Panc1 (cell line): ENCODE measurements around the gene CMTM7. TPM values are rescaled to one million over a fixed set of nuclear protein-coding genes. Genes with fewer than 3 reads are reported as not detected.

Experiments used
- ATAC-seq: fragments of 200-7000 bp; cut with Tn5 transposase; 2 replicates; pipeline ENCODE4 v1.9.1; 2020; ENCODE audit warnings: mild to moderate bottlenecking, moderate library complexity
- BruUV-seq: library from RNA; stranded (reverse); fragments of 400-500 nt; replicated peaks from 2 replicates; lab custom pipeline; 2021; lab: Mats Ljungman, UMichigan
- CTCF ChIA-PET: fragments of 300-600 bp; sonication (Branson Sonifier 250); formaldehyde crosslinking; loops from one replicate; lab custom pipeline; 2022; ENCODE audit warnings: antibody characterized with exemption; lab: Charles Lee
- POLR2A ChIA-PET: fragments of 300-600 bp; sonication (Branson Sonifier 250); formaldehyde crosslinking; loops from one replicate; lab custom pipeline; 2022; ENCODE audit warnings: antibody characterized with exemption; lab: Charles Lee
- DNase-seq: peaks from one replicate; pipeline ENCODE4 v3.0.0-alpha.2; 2010; ENCODE audit warnings: low read depth, low spot score
- H3K27ac ChIP-seq: 2 replicates; pipeline ENCODE4 v1.5.1; 2011; ENCODE audit warnings: mild to moderate bottlenecking, low read length, inconsistent platforms
- H3K27me3 ChIP-seq: fragments of 200-500 bp; sonication (Bioruptor generic); 2 replicates; pipeline ENCODE4 v1.6.0; 2014; ENCODE audit warnings: low read length, inconsistent platforms; ENCODE audit not compliant: control insufficient read depth, insufficient read depth
- H3K36me3 ChIP-seq: fragments of 200-500 bp; sonication (Bioruptor generic); 2 replicates; pipeline ENCODE4 v1.5.1; 2014; ENCODE audit warnings: inconsistent platforms, mild to moderate bottlenecking, low read length, moderate library complexity; ENCODE audit not compliant: control insufficient read depth, insufficient read depth
- H3K4me1 ChIP-seq: 2 replicates; pipeline ENCODE4 v1.5.1; 2011; ENCODE audit warnings: inconsistent platforms, mild to moderate bottlenecking, low read length, moderate library complexity; ENCODE audit not compliant: control insufficient read depth, insufficient read depth
- H3K4me3 ChIP-seq, 2 experiments: 2 replicates each; pipeline ENCODE4 v1.5.1; 2011 to 2012; ENCODE audit warnings: low read depth in 2 of 2, low read length in 2 of 2, mild to moderate bottlenecking in 2 of 2, inconsistent platforms in 1 of 2, moderate library complexity in 1 of 2
- H3K9me3 ChIP-seq: fragments of 200-500 bp; sonication (Bioruptor generic); 2 replicates; pipeline ENCODE4 v1.5.1; 2014; ENCODE audit warnings: low read depth, mild to moderate bottlenecking, inconsistent platforms, low read length, moderate library complexity; ENCODE audit not compliant: control insufficient read depth, insufficient read depth
- CTCF ChIP-seq: fragments of 450-650 bp; IDR thresholded peaks from 2 replicates; pipeline ENCODE4 v1.5.1; 2017; ENCODE audit warnings: mild to moderate bottlenecking
- POLR2AphosphoS5 ChIP-seq: IDR thresholded peaks from 2 replicates; pipeline ENCODE4 v1.6.1; 2012; ENCODE audit warnings: mild to moderate bottlenecking, low read depth, low read length, moderate library complexity
- REST ChIP-seq, 2 experiments: IDR thresholded peaks; 2 replicates each; pipeline ENCODE4 v1.6.1; 2011 to 2012; ENCODE audit warnings: low read depth in 2 of 2, control low read depth in 1 of 2, low read length in 1 of 2, mild to moderate bottlenecking in 1 of 2, moderate library complexity in 1 of 2; ENCODE audit not compliant: insufficient read depth in 1 of 2
- SIN3A ChIP-seq: IDR thresholded peaks from 2 replicates; pipeline ENCODE4 v1.6.1; 2012; ENCODE audit warnings: low read depth, mild to moderate bottlenecking, low read length, moderate library complexity, borderline replicate concordance; ENCODE audit not compliant: insufficient read depth
- TCF7L2 ChIP-seq: IDR thresholded peaks from 2 replicates; pipeline ENCODE4 v1.6.1; 2011; ENCODE audit warnings: mild to moderate bottlenecking, low read depth, low read length, inconsistent platforms
- in situ Hi-C: cut with HindIII; loops from 2 replicates; pipeline ENCODE4 v1.10.0; 2016; ENCODE audit warnings: low sequenced_read_pairs, low pct_unique_long_range_greater_than_20kb
- intact Hi-C: fragments of 100-400 bp; cut with micrococcal nuclease; formaldehyde crosslinking; loops from one replicate; pipeline ENCODE4 v1.10.0; 2022; ENCODE audit not compliant: unreplicated experiment
- total RNA-seq: library from RNA; stranded (reverse); gene quantifications from one replicate; pipeline ENCODE4 v1.2.1, GENCODE V29; 2021; ENCODE audit not compliant: unreplicated experiment

The CMTM7 gene
- total RNA-seq, 1 experiment from 2014 or later = 43.5 TPM

GRCh38 chr3:32376115-32376514 lies 15.5 kb upstream of the CMTM7 start:
- Histone ChIP-seq H3K4me3 (no peak overlapping the region), H3K9me3 (no peaks in the 10 kb centered on the region), H3K27ac (no peak overlapping the region), H3K27me3 (no peaks in the 10 kb centered on the region), H3K4me1 (no peaks in the 10 kb centered on the region), H3K36me3 (no peaks in the 10 kb centered on the region)
- ChIA-PET CTCF (interaction anchor here (1.2 kb wide), 1 partner anchor 314 kb away, joined by 3 read pairs; no protein-coding TSS in a partner anchor), POLR2A (no interaction called here)
- TF ChIP-seq CTCF (no peak), SIN3A (no peak), REST (IDR thresholded peaks at IDR 0.05; ENCODE audit: insufficient read depth in 1 of 2, low read depth in 2 of 2, low read length in 1 of 2) (no peak), TCF7L2 (no peak), POLR2AphosphoS5 (no peak)
- no peak for DNase-seq
- intact Hi-C loops = no loop called here
- ATAC-seq = no peak
- BruUV-seq = no TSS peak
- in situ Hi-C loops = no loop called here

GRCh38 chr3:32379831-32380500 lies 11.7 kb upstream of the CMTM7 start:
- intact Hi-C loops (no loop called here), in situ Hi-C loops (no loop called here)
- ChIA-PET POLR2A (no interaction called here), CTCF (no interaction called here)
- no peak for ATAC-seq
- no peak for DNase-seq
- Histone ChIP-seq H3K27me3 (no peaks in the 10 kb centered on the region), H3K36me3 (no peaks in the 10 kb centered on the region), H3K4me3 (no peak overlapping the region), H3K4me1 (no peaks in the 10 kb centered on the region), H3K27ac (no peak overlapping the region), H3K9me3 (no peaks in the 10 kb centered on the region)
- BruUV-seq = no TSS peak
- no peak for TF ChIP-seq POLR2AphosphoS5
- TF ChIP-seq CTCF = no peak
- no peak for TF ChIP-seq SIN3A
- no peak for TF ChIP-seq TCF7L2
- no peak for TF ChIP-seq REST (IDR thresholded peaks at IDR 0.05; ENCODE audit: insufficient read depth in 1 of 2, low read depth in 2 of 2, low read length in 1 of 2)
